SK-N-SH (cell line): ENCODE results near the gene OVAAL. TPM values are rescaled to one million over a fixed set of nuclear protein-coding genes. Genes with fewer than 3 reads are reported as not detected.

Experiments
- CTCF ChIA-PET: fragments of 300-600, 350-600 bp; formaldehyde crosslinking; extraction: SDS; loops from one replicate; lab custom pipeline; 2021; lab: Yijun Ruan, JAX
- POLR2A ChIA-PET: fragments of 350-600 bp; sonication (Branson Sonifier 250); formaldehyde crosslinking; extraction: SDS; loops from one replicate; lab custom pipeline; 2020; ENCODE audit warnings: antibody characterized with exemption, inconsistent platforms; lab: Yijun Ruan, JAX
- DNase-seq: peaks from one replicate; pipeline ENCODE4 v3.0.0; 2012
- H2AFZ ChIP-seq: fragments of 200-600 bp; sonication (generic); 2 replicates; pipeline ENCODE4 v1.8.1; 2016; ENCODE audit warnings: antibody characterized with exemption, mild to moderate bottlenecking, low read depth
- H3F3A ChIP-seq: fragments of 200-600 bp; sonication (generic); replicated peaks from 2 replicates; pipeline ENCODE3; 2016; ENCODE audit warnings: antibody characterized with exemption, mild to moderate bottlenecking; ENCODE audit not compliant: insufficient read depth
- H3K27ac ChIP-seq, 2 experiments: fragments of 200-500 bp in 1 of 2; fragments of 200-600 bp in 1 of 2; sonication (Bioruptor generic) in 1 of 2; sonication (generic), shearing (Covaris generic) in 1 of 2; 2 replicates each; pipeline versions ENCODE4 v1.5.1 to v1.6.1; 2014 to 2016; ENCODE audit warnings: low read depth in 2 of 2, inconsistent platforms in 1 of 2, low read length in 1 of 2, mild to moderate bottlenecking in 1 of 2, mixed read lengths in 1 of 2
- H3K27me3 ChIP-seq: fragments of 200-600 bp; sonication (generic), shearing (Covaris generic); 2 replicates; pipeline ENCODE4 v1.6.1; 2016; ENCODE audit warnings: mixed run types; ENCODE audit not compliant: insufficient read depth
- H3K36me3 ChIP-seq, 2 experiments: fragments of 200-500 bp in 1 of 2; fragments of 200-600 bp in 1 of 2; sonication (Bioruptor generic) in 1 of 2; sonication (generic) in 1 of 2; replicated peaks in 1 of 2; 2 replicates each; pipeline versions ENCODE3 to v1.5.1; 2014 to 2016; ENCODE audit warnings: low read length in 1 of 2, mild to moderate bottlenecking in 1 of 2; ENCODE audit not compliant: insufficient read depth in 2 of 2, control insufficient read depth in 1 of 2
- H3K4me1 ChIP-seq, 2 experiments: fragments of 200-500 bp in 1 of 2; fragments of 200-600 bp in 1 of 2; sonication (Bioruptor generic) in 1 of 2; sonication (generic), shearing (Covaris generic) in 1 of 2; 2 replicates each; pipeline versions ENCODE4 v1.5.1 to v1.6.1; 2014 to 2016; ENCODE audit warnings: low read depth in 1 of 2, low read length in 1 of 2, mixed run types in 1 of 2; ENCODE audit not compliant: insufficient read depth in 2 of 2, control insufficient read depth in 1 of 2
- H3K4me2 ChIP-seq: fragments of 200-600 bp; sonication (generic), shearing (Covaris generic); 2 replicates; pipeline ENCODE4 v1.6.1; 2017; ENCODE audit warnings: mixed run types
- H3K4me3 ChIP-seq, 2 experiments: fragments of 200-500 bp in 1 of 2; fragments of 200-600 bp in 1 of 2; sonication (Bioruptor generic) in 1 of 2; sonication (generic), shearing (Covaris generic) in 1 of 2; 2 replicates each; pipeline versions ENCODE4 v1.5.1 to v1.8.1; 2014 to 2016; ENCODE audit warnings: low read depth in 2 of 2, inconsistent platforms in 1 of 2, low read length in 1 of 2, mild to moderate bottlenecking in 1 of 2, mixed read lengths in 1 of 2, moderate library complexity in 1 of 2
- H3K79me2 ChIP-seq: fragments of 200-600 bp; sonication (generic); 2 replicates; pipeline ENCODE4 v1.8.1; 2017; ENCODE audit warnings: mild to moderate bottlenecking; ENCODE audit not compliant: insufficient read depth
- H3K9ac ChIP-seq: fragments of 200-600 bp; sonication (generic); 2 replicates; pipeline ENCODE4 v1.6.1; 2017; ENCODE audit warnings: mixed run types
- H3K9me2 ChIP-seq: fragments of 200-600 bp; sonication (generic); 2 replicates; pipeline ENCODE4 v1.6.1; 2017; ENCODE audit warnings: mixed run types
- H3K9me3 ChIP-seq: fragments of 200-600 bp; sonication (generic); 2 replicates; pipeline ENCODE4 v1.6.1; 2017; ENCODE audit warnings: mixed run types, mild to moderate bottlenecking, moderate library complexity
- H4K20me1 ChIP-seq: fragments of 200-600 bp; sonication (generic); 2 replicates; pipeline ENCODE4 v1.6.1; 2017; ENCODE audit warnings: mild to moderate bottlenecking, mixed run types; ENCODE audit not compliant: insufficient read depth
- CHD2 ChIP-seq: fragments of 150-350 bp; IDR thresholded peaks from 2 replicates; pipeline ENCODE4 v1.6.1; 2018; ENCODE audit warnings: low read length; ENCODE audit not compliant: partially characterized antibody
- ELF1 ChIP-seq: IDR thresholded peaks from 2 replicates; pipeline ENCODE4 v1.4.0; 2012
- EP300 ChIP-seq, 2 experiments: IDR thresholded peaks; 2 replicates each; pipeline versions ENCODE4 v1.4.0 to v1.6.1; 2012; ENCODE audit warnings: borderline replicate concordance in 1 of 2, low read depth in 1 of 2, low read length in 1 of 2
- EZH2phosphoT487 ChIP-seq: fragments of 200-600 bp; sonication (generic); IDR thresholded peaks from 2 replicates; pipeline ENCODE4 v1.6.1; 2017; ENCODE audit warnings: low read depth, mixed run types, mild to moderate bottlenecking, antibody characterized with exemption, moderate library complexity, borderline replicate concordance
- FOSL2 ChIP-seq: IDR thresholded peaks from 2 replicates; pipeline ENCODE4 v1.4.0; 2012; ENCODE audit warnings: low read depth, mild to moderate bottlenecking, moderate library complexity, borderline replicate concordance
- FOXM1 ChIP-seq: IDR thresholded peaks from 2 replicates; pipeline ENCODE4 v1.4.0; 2012; ENCODE audit warnings: low read depth, mild to moderate bottlenecking
- GABPA ChIP-seq: IDR thresholded peaks from 2 replicates; pipeline ENCODE4 v1.4.0; 2012; ENCODE audit warnings: low read depth, mild to moderate bottlenecking
- GATA2 ChIP-seq: sonication (generic); formaldehyde crosslinking; IDR thresholded peaks from 2 replicates; pipeline ENCODE4 v1.5.0; 2020; ENCODE audit warnings: mild to moderate bottlenecking, missing genetic modification reagents
- IRF3 ChIP-seq: fragments of 150-350 bp; IDR thresholded peaks from 2 replicates; pipeline ENCODE4 v1.6.1; 2016; ENCODE audit warnings: mild to moderate bottlenecking, low read depth, low read length
- MEF2A ChIP-seq: IDR thresholded peaks from 2 replicates; pipeline ENCODE4 v1.4.0; 2012; ENCODE audit warnings: low read depth, borderline replicate concordance
- MXI1 ChIP-seq: IDR thresholded peaks from 2 replicates; pipeline ENCODE4 v1.6.1; 2012; ENCODE audit warnings: mild to moderate bottlenecking, low read depth, low read length, improper control_type of control experiment
- NRF1 ChIP-seq: IDR thresholded peaks from 2 replicates; pipeline ENCODE4 v1.6.1; 2012; ENCODE audit warnings: low read depth, mild to moderate bottlenecking, low read length
- PBX3 ChIP-seq: IDR thresholded peaks from 2 replicates; pipeline ENCODE4; 2012
- POLR2AphosphoS5 ChIP-seq: IDR thresholded peaks from 2 replicates; pipeline ENCODE4 v1.6.1; 2012; ENCODE audit warnings: low read depth, low read length
- RAD21 ChIP-seq: IDR thresholded peaks from 2 replicates; pipeline ENCODE4 v1.6.1; 2012; ENCODE audit warnings: mild to moderate bottlenecking, low read length
- RFX5 ChIP-seq: IDR thresholded peaks from 2 replicates; pipeline ENCODE4 v1.6.1; 2012; ENCODE audit warnings: mild to moderate bottlenecking, improper control_type of control experiment, low read length
- SMC3 ChIP-seq: IDR thresholded peaks from 2 replicates; pipeline ENCODE4 v1.6.1; 2012; ENCODE audit warnings: low read depth, low read length, improper control_type of control experiment
- TEAD4 ChIP-seq: IDR thresholded peaks from 2 replicates; pipeline ENCODE4 v1.4.0; 2012; ENCODE audit warnings: mild to moderate bottlenecking, borderline replicate concordance; ENCODE audit not compliant: insufficient read depth
- YY1 ChIP-seq: IDR thresholded peaks from 2 replicates; pipeline ENCODE4 v1.4.0; 2012; ENCODE audit warnings: low read depth, mild to moderate bottlenecking
- WGBS: methylation state at CpG from one replicate; pipeline ENCODE4 v1.1.6; 2017; ENCODE audit warnings: low lambda C conversion rate; 5-methylcytosine and 5-hydroxymethylcytosine counted together
- polyA plus RNA-seq, 3 experiments: library from polyadenylated mRNA; depleted of rRNA; stranded (reverse); fragments of >200 nt; gene quantifications; 2 replicates each; pipeline ENCODE4 v1.2.3, GENCODE V29; 2012

OVAAL gene
- polyA plus RNA-seq, 1 of the 3 experiments (the other 2 are of a cell fraction): not detected

GRCh38 chr1:180566026-180566425 lies 7.3 kb downstream of the OVAAL start:
- H2AFZ ChIP-seq: no peak overlapping the region
- H3K4me1 ChIP-seq: peaks cover 14 to 16% of the 10 kb centered on the region in 2 experiments
- TF ChIP-seq FOXM1 (no peak), PBX3 (no peak), POLR2AphosphoS5 (no peak)
- TF ChIP-seq, all 33 proteins: peak for 0
- no peak for DNase-seq
- Histone ChIP-seq H3F3A (no peaks in the 10 kb centered on the region), H3K9ac (no peak overlapping the region), H3K9me2 (no peaks in the 10 kb centered on the region), H3K27me3 (no peaks in the 10 kb centered on the region), H3K4me3 (no peak overlapping the region), H3K4me2 (no peak overlapping the region), H3K27ac (no peak overlapping the region), H3K9me3 (no peaks in the 10 kb centered on the region), H3K79me2 (no peaks in the 10 kb centered on the region), H4K20me1 (no peaks in the 10 kb centered on the region), H3K36me3 (no peaks in the 10 kb centered on the region)
- 93% methylated on average over 6 of the region's 6 CpGs for WGBS
- ChIA-PET CTCF (interaction anchor here (1.3 kb wide), 1 partner anchor 29 kb away, joined by 3 read pairs; no protein-coding TSS in a partner anchor), POLR2A (no interaction called here)

GRCh38 chr1:180566495-180566894 lies 7.7 kb downstream of the OVAAL start:
- H3K4me3 ChIP-seq: no peak overlapping the region
- no peaks in the 10 kb centered on the region for H3K79me2 ChIP-seq
- H3K9me3 ChIP-seq: no peaks in the 10 kb centered on the region
- no peak for DNase-seq
- no peak overlapping the region for H2AFZ ChIP-seq
- H3K9ac ChIP-seq: no peak overlapping the region
- no peak overlapping the region for H3K4me2 ChIP-seq
- WGBS: 42% methylated on average over 1 of the region's 1 CpG
- no peaks in the 10 kb centered on the region for H3K27me3 ChIP-seq
- CTCF ChIA-PET: interaction anchor here (1.3 kb wide), 1 partner anchor 29 kb away, joined by 3 read pairs; no protein-coding TSS in a partner anchor
- H3K27ac ChIP-seq: no peak overlapping the region
- no peaks in the 10 kb centered on the region for H4K20me1 ChIP-seq
- no peaks in the 10 kb centered on the region for H3K36me3 ChIP-seq
- TF ChIP-seq RFX5 (no peak), GATA2 (CRISPR knock-in tag) (no peak), TEAD4 (no peak), SMC3 (no peak), IRF3 (no peak), ELF1 (no peak), RAD21 (no peak), YY1 (no peak), EP300 (IDR thresholded peaks at IDR 0.05; ENCODE audit: borderline replicate concordance in 1 of 2, low read depth in 1 of 2, low read length in 1 of 2) (no peak), MXI1 (no peak), MEF2A (no peak), GABPA (no peak), FOSL2 (no peak), PBX3 (no peak), POLR2AphosphoS5 (no peak), NRF1 (no peak), CHD2 (no peak), EZH2phosphoT487 (no peak)
- POLR2A ChIA-PET: no interaction called here
- peaks cover 10 to 12% of the 10 kb centered on the region in 2 experiments for H3K4me1 ChIP-seq
- H3F3A ChIP-seq: no peaks in the 10 kb centered on the region
- H3K9me2 ChIP-seq: no peaks in the 10 kb centered on the region
